Thymus (tissue), 11 donors: ENCODE results near the gene CUTA. TPM values are rescaled to one million over a fixed set of nuclear protein-coding genes. Genes with fewer than 3 reads are reported as not detected.
"Not testable (repeated sequence)": the region's sequence is repeated elsewhere in the genome, so short reads cannot be mapped to it uniquely, and the experiment has no call there.

Source experiments
- DNase-seq, 9 donors: peaks; one replicate each; pipeline ENCODE4 v3.0.0-alpha.2; 2013; ENCODE audit warnings: low spot score in 9 of 9, low read depth in 6 of 9, missing footprints in 1 of 9
- H3K27ac ChIP-seq, 2 donors: one replicate each; pipeline ENCODE4 v1.5.1; 2013; ENCODE audit warnings: control low read depth in 1 of 2, low read depth in 1 of 2, low read length in 1 of 2, mild to moderate bottlenecking in 1 of 2, moderate library complexity in 1 of 2
- H3K27me3 ChIP-seq, 2 donors: one replicate each; pipeline ENCODE4 v1.5.1; 2013; ENCODE audit warnings: low read length in 1 of 2; ENCODE audit not compliant: control insufficient read depth in 2 of 2, insufficient read depth in 1 of 2
- H3K36me3 ChIP-seq, 2 donors: one replicate each; pipeline ENCODE4 v1.5.1; 2013; ENCODE audit warnings: low read length in 1 of 2, mild to moderate bottlenecking in 1 of 2, moderate library complexity in 1 of 2; ENCODE audit not compliant: control insufficient read depth in 2 of 2, insufficient read depth in 2 of 2
- H3K4me1 ChIP-seq, 2 donors: one replicate each; pipeline ENCODE4 v1.5.1; 2013; ENCODE audit warnings: low read length in 2 of 2; ENCODE audit not compliant: control insufficient read depth in 2 of 2, insufficient read depth in 2 of 2
- H3K4me3 ChIP-seq, 2 donors: one replicate each; pipeline ENCODE4 v1.5.1; 2013; ENCODE audit warnings: low read length in 2 of 2, control low read depth in 1 of 2, mild to moderate bottlenecking in 1 of 2
- H3K9me3 ChIP-seq, 2 donors: one replicate each; pipeline ENCODE4 v1.5.1; 2013; ENCODE audit warnings: low read length in 1 of 2, mild to moderate bottlenecking in 1 of 2; ENCODE audit not compliant: control insufficient read depth in 2 of 2, insufficient read depth in 1 of 2
- WGBS: extraction: QIAGEN DNeasy Blood & Tissue Kit; methylation state at CpG from one replicate; pipeline ENCODE4 v1.1.7; 2013; 5-methylcytosine and 5-hydroxymethylcytosine counted together
- polyA plus RNA-seq: library from polyadenylated mRNA; stranded (reverse); fragments of 200-250 nt; gene quantifications from one replicate; pipeline ENCODE4 v1.2.3, GENCODE V29; 2013
- total RNA-seq: library from RNA; stranded (reverse); fragments of 120-200 nt; gene quantifications from one replicate; pipeline ENCODE4 v1.2.4, GENCODE V29; 2013
- donor health status: healthy.

CUTA gene
- total and polyA plus RNA-seq, 2 donors, result 136 to 199 TPM

GRCh38 chr6:33391278-33391921 lies 26.5 kb downstream of the CUTA start, which contains the start of gene KIFC1:
KIFC1 (plus strand) TSS chr6:33391823; CDS start chr6:33391986, 163 bp downstream.
- H3K4me3 ChIP-seq, result peak within 1 kb of the TSS; percentile 68 to 71
- H3K9me3 ChIP-seq, result no peaks in the 10 kb centered on the region
- H3K27ac ChIP-seq, result peak within 1 kb of the TSS; percentile 92 to 93
- H3K4me1 ChIP-seq, result peaks cover 12 to 40% of the 10 kb centered on the region in 2 donors
- peaks cover 0 to 25% of the 10 kb centered on the region in 2 donors for H3K36me3 ChIP-seq
- WGBS, result under 1% methylated on average over 67 of the region's 67 CpGs
- peak; percentile 94 to 99 (median 97) for DNase-seq
- no peaks in the 10 kb centered on the region for H3K27me3 ChIP-seq

GRCh38 chr6:33390767-33391277 lies 27.1 kb downstream of the CUTA start:
- peaks cover 12 to 40% of the 10 kb centered on the region in 2 donors for H3K4me1 ChIP-seq
- WGBS, result 84% methylated on average over 9 of the region's 9 CpGs
- H3K9me3 ChIP-seq, result no peaks in the 10 kb centered on the region
- peak in 1 of 9 donors; percentile 3 for DNase-seq
- H3K27me3 ChIP-seq, result no peaks in the 10 kb centered on the region
- H3K4me3 ChIP-seq, result peak overlapping the region; percentile 68 to 71
- H3K27ac ChIP-seq, result peak overlapping the region; percentile 92 to 93
- peaks cover 0 to 19% of the 10 kb centered on the region in 2 donors for H3K36me3 ChIP-seq

- Histone ChIP-seq H3K4me1 (peaks cover 12 to 37% of the 10 kb centered on the region in 2 donors), H3K27me3 (no peaks in the 10 kb centered on the region), H3K4me3 (no peak overlapping the region), H3K9me3 (no peaks in the 10 kb centered on the region), H3K27ac (no peak overlapping the region), H3K36me3 (peaks cover 0 to 13% of the 10 kb centered on the region in 2 donors)
- no peak for DNase-seq
- WGBS, result 99% methylated on average over 2 of the region's 2 CpGs
Measured at GRCh38 chr6:33390173-33390572, 27.7 kb downstream of the CUTA start.

GRCh38 chr6:33384581-33385020 lies 33.3 kb downstream of the CUTA start:
- H3K27me3 ChIP-seq, result no peaks in the 10 kb centered on the region
- no peak for DNase-seq
- 91% methylated on average over 4 of the region's 4 CpGs for WGBS
- H3K27ac ChIP-seq, result no peak overlapping the region
- H3K4me1 ChIP-seq, result no peaks in the 10 kb centered on the region
- no peaks in the 10 kb centered on the region for H3K9me3 ChIP-seq
- H3K36me3 ChIP-seq, result no peaks in the 10 kb centered on the region
- no peak overlapping the region for H3K4me3 ChIP-seq

GRCh38 chr6:33383427-33384185 lies 34.3 kb downstream of the CUTA start:
- Histone ChIP-seq H3K9me3 (no peaks in the 10 kb centered on the region), H3K4me1 (no peaks in the 10 kb centered on the region), H3K27me3 (no peaks in the 10 kb centered on the region), H3K4me3 (no peak overlapping the region), H3K27ac (no peak overlapping the region), H3K36me3 (no peaks in the 10 kb centered on the region)
- no peak for DNase-seq
- WGBS, result 86% methylated on average over 10 of the region's 10 CpGs

GRCh38 chr6:33380272-33380981 lies 37.5 kb downstream of the CUTA start:
- Histone ChIP-seq H3K4me3 (no peak overlapping the region), H3K27me3 (no peaks in the 10 kb centered on the region), H3K4me1 (no peaks in the 10 kb centered on the region), H3K9me3 (no peaks in the 10 kb centered on the region), H3K27ac (no peak overlapping the region), H3K36me3 (no peaks in the 10 kb centered on the region)
- 97% methylated on average over 2 of the region's 2 CpGs for WGBS
- no peak for DNase-seq

- H3K36me3 ChIP-seq, H3K9me3 ChIP-seq, H3K4me3 ChIP-seq, H3K27me3 ChIP-seq, DNase-seq, H3K27ac ChIP-seq, H3K4me1 ChIP-seq: not testable (repeated sequence)
- 99% methylated on average over 10 of the region's 10 CpGs for WGBS
Measured at GRCh38 chr6:33379184-33379583, 38.7 kb downstream of the CUTA start.

GRCh38 chr6:33377171-33377570 lies 40.7 kb downstream of the CUTA start:
- no peak for DNase-seq
- H3K4me1 ChIP-seq, result peaks cover 0 to 9% of the 10 kb centered on the region in 2 donors
- H3K36me3 ChIP-seq, result no peaks in the 10 kb centered on the region

More at GRCh38 chr6:33377171-33377570, 40.7 kb downstream of the CUTA start:
- no peak overlapping the region for H3K27ac ChIP-seq
- H3K9me3 ChIP-seq, result no peaks in the 10 kb centered on the region
- 95% methylated on average over 4 of the region's 4 CpGs for WGBS
- H3K4me3 ChIP-seq, result no peak overlapping the region
- no peaks in the 10 kb centered on the region for H3K27me3 ChIP-seq
